GM12878 (cell line): ENCODE results near the gene CHAC1. TPM values are rescaled to one million over a fixed set of nuclear protein-coding genes. Genes with fewer than 3 reads are reported as not detected.

Experiments used
- ATAC-seq: fragments of 200-7000 bp; cut with Tn5 transposase; 3 replicates; pipeline ENCODE4 v1.9.1; 2020; ENCODE audit warnings: mild to moderate bottlenecking, moderate library complexity
- BruUV-seq: library from RNA; stranded (reverse); fragments of 400-500 nt; replicated peaks from 2 replicates; lab custom pipeline; 2021; lab: Mats Ljungman, UMichigan
- CTCF ChIA-PET: fragments of 300-600 bp; sonication (Branson Sonifier 250); formaldehyde crosslinking; extraction: SDS; loops from one replicate; lab custom pipeline; 2021; ENCODE audit warnings: inconsistent platforms; lab: Yijun Ruan, JAX
- POLR2A ChIA-PET: fragments of 350-600 bp; formaldehyde crosslinking; extraction: SDS; loops from one replicate; lab custom pipeline; 2021; ENCODE audit warnings: inconsistent platforms; lab: Charles Lee
- RAD21 ChIA-PET: fragments of 300-600 bp; sonication (Branson Sonifier 250); formaldehyde crosslinking; loops from one replicate; lab custom pipeline; 2023; ENCODE audit warnings: antibody characterized with exemption; ENCODE audit not compliant: unreplicated experiment; lab: Charles Lee
- SMC1A ChIA-PET: fragments of 300-600 bp; sonication (Branson Sonifier 250); formaldehyde crosslinking; loops from one replicate; lab custom pipeline; 2023; ENCODE audit not compliant: unreplicated experiment, uncharacterized antibody; lab: Charles Lee
- DNase-seq: peaks from one replicate; pipeline ENCODE4 v3.0.0-alpha.2; 2011; ENCODE audit warnings: low read depth, low spot score
- FAIRE-seq: peaks from 3 replicates; lab custom pipeline; 2011; peaks lifted over from hg19 to GRCh38; lab: Jason Lieb, UNC
- H2AFZ ChIP-seq: 2 replicates; pipeline ENCODE4 v1.6.0; 2011; ENCODE audit warnings: low read depth, low read length, control low read depth; ENCODE audit not compliant: control insufficient read depth
- H3K27ac ChIP-seq: 2 replicates; pipeline ENCODE4 v1.5.1; 2011; ENCODE audit warnings: control low read depth; ENCODE audit not compliant: control insufficient read depth, insufficient read depth
- H3K27me3 ChIP-seq, 2 experiments: replicated peaks in 1 of 2; 2 replicates each; pipeline versions ENCODE4 v1.6.0 to v1.6.1; 2011; ENCODE audit warnings: low read length in 1 of 2; ENCODE audit not compliant: control insufficient read depth in 2 of 2, insufficient read depth in 2 of 2
- H3K36me3 ChIP-seq, 2 experiments: 2 replicates each; pipeline ENCODE4 v1.5.1; 2011; ENCODE audit warnings: low read length in 1 of 2; ENCODE audit not compliant: control insufficient read depth in 2 of 2, insufficient read depth in 2 of 2
- H3K4me1 ChIP-seq: 2 replicates; pipeline ENCODE4 v1.6.1; 2011; ENCODE audit warnings: mild to moderate bottlenecking, low read length, moderate library complexity, mixed read lengths; ENCODE audit not compliant: control insufficient read depth, insufficient read depth
- H3K4me2 ChIP-seq: 2 replicates; pipeline ENCODE4 v1.6.0; 2011; ENCODE audit warnings: control low read depth; ENCODE audit not compliant: control insufficient read depth, insufficient read depth
- H3K4me3 ChIP-seq: fragments of 200-600 bp; sonication (generic); 2 replicates; pipeline ENCODE4 v1.5.1; 2016
- H3K79me2 ChIP-seq: 2 replicates; pipeline ENCODE4 v1.6.0; 2011; ENCODE audit warnings: low read length; ENCODE audit not compliant: control insufficient read depth, insufficient read depth
- H3K9ac ChIP-seq: 2 replicates; pipeline ENCODE4 v1.8.0; 2011; ENCODE audit warnings: low read length, control low read depth, mixed read lengths; ENCODE audit not compliant: control insufficient read depth, insufficient read depth
- H3K9me3 ChIP-seq: replicated peaks from 3 replicates; pipeline ENCODE4 v1.5.1; 2011; ENCODE audit warnings: mild to moderate bottlenecking, low read length; ENCODE audit not compliant: control insufficient read depth, insufficient read depth
- H4K20me1 ChIP-seq: 2 replicates; pipeline ENCODE4 v1.6.0; 2011; ENCODE audit not compliant: control insufficient read depth, insufficient read depth
- BACH1 ChIP-seq: fragments of 450-650 bp; IDR thresholded peaks from 2 replicates; pipeline ENCODE4 v1.6.1; 2017; ENCODE audit warnings: mild to moderate bottlenecking, borderline replicate concordance
- BHLHE40 ChIP-seq, 2 experiments: fragments of 450-650 bp in 1 of 2; IDR thresholded peaks; 2 replicates each; pipeline ENCODE4 v1.6.1; 2011 to 2017; ENCODE audit warnings: low read depth in 2 of 2, borderline replicate concordance in 1 of 2, improper control_type of control experiment in 1 of 2, low read length in 1 of 2, mild to moderate bottlenecking in 1 of 2
- EED ChIP-seq: sonication (generic); IDR thresholded peaks from 2 replicates; pipeline ENCODE4 v1.6.1; 2016; ENCODE audit warnings: antibody characterized with exemption, low read depth
- MTA2 ChIP-seq: fragments of 450-650 bp; IDR thresholded peaks from 2 replicates; pipeline ENCODE4 v1.6.1; 2016; ENCODE audit warnings: low read depth, mild to moderate bottlenecking, moderate library complexity
- MYB ChIP-seq: fragments of 150-350 bp; IDR thresholded peaks from 2 replicates; pipeline ENCODE4 v1.6.1; 2014; ENCODE audit warnings: mild to moderate bottlenecking, low read depth, low read length, borderline replicate concordance
- WGBS: methylation state at CpG from one replicate; pipeline ENCODE4 v1.1.6; 2016; ENCODE audit warnings: low lambda C conversion rate; ENCODE audit not compliant: insufficient replicate concordance, insufficient coverage; ENCODE audit errors: missing lambda C conversion rate; 5-methylcytosine and 5-hydroxymethylcytosine counted together
- in situ Hi-C: fragments of 300-500 bp; cut with MboI; formaldehyde crosslinking; loops from 9 replicates; pipeline ENCODE4 v1.14.3; 2018; ENCODE audit warnings: mixed read lengths
- intact Hi-C: fragments of 100-400 bp; cut with micrococcal nuclease; formaldehyde crosslinking; loops from one replicate; pipeline ENCODE4 v1.14.2; 2022; ENCODE audit not compliant: unreplicated experiment
- polyA plus RNA-seq, 11 experiments: library from polyadenylated mRNA; depleted of rRNA in 4 of 11; unstranded in 6 of 11; stranded (reverse) in 5 of 11; fragments of >200 nt; fragmentation: Nextera tagmentation in 4 of 11; fragmentation: Illumina TruSeq in 1 of 11; extraction: Ambion mirVana in 4 of 11; extraction: Trizol in 1 of 11; gene quantifications; 1 replicate in 1 of 11; 2 replicates in 10 of 11; pipeline versions ENCODE4 v1.2.1 to v1.2.3, GENCODE V29; 2011 to 2016; ENCODE audit warnings: inconsistent platforms in 2 of 11, missing spikeins in 2 of 11, low read depth in 1 of 11
- total RNA-seq, 4 experiments: library from RNA; depleted of rRNA in 3 of 4; stranded (reverse); fragments of >200 nt in 3 of 4; fragmentation: Illumina TruSeq in 1 of 4; extraction: Trizol in 1 of 4; gene quantifications; 2 replicates each; pipeline versions ENCODE4 v1.2.1 to v1.2.3, GENCODE V29; 2013 to 2021

Gene CHAC1
- total and polyA plus RNA-seq, 10 of the 15 experiments (the other 5 are each of a cell fraction or from before 2014, with no cell fraction given) = 0.37 to 5.9 (median 3.3) TPM

DNA sequence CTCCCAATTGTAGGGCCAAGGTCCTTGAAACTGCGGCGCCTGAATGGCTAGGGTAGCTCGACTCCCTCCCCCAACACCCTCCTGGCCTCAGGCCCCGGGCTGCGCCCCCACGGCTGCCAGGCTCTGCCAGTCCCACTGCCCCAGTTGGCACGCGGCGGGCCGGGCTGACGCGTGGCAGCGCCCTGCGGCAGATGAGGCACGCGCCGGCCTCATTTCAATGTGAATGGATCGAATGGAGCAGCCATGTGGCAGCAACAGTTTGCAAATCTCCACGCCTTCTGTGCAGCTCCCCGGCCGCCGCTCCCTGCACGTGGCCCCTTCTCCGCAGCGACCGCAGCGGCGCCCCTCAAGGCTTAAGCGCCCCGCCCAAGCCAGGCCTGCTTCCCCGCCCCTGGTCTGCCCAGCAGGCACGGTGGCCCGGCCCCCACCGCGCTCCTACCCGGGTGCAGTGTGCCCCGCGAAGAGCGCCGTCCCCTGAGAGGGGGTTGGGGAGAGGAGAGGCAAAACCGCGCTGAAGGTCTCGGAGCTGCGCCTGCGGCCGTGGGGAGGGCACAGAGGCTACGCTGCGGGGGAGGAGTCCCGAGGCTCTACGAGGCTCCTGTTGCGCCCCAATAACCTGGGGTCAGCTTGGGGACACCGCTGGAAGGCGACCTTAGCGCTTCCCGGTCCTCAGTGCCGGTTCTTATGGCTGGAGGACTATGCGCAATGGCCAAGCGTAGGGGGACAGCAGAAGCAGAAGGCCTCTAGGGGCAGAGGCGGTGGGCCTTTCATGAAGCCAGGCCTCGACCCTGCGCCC is 27.2 kb upstream of the CHAC1 start:
- CTCF ChIA-PET = interaction anchor here (1.2 kb wide), 1 partner anchor 23 kb away, joined by 3 read pairs; no protein-coding TSS in a partner anchor
- SMC1A ChIA-PET = no interaction called here
- in situ Hi-C loops (no loop called here), intact Hi-C loops (no loop called here)
- H3K4me3 ChIP-seq = 0 out of 2 replicates have a peak overlapping the region, but pooled peaks have one; percentile 32
- no peaks in the 10 kb centered on the region for H3K79me2 ChIP-seq
- H3K36me3 ChIP-seq = no peaks in the 10 kb centered on the region
- FAIRE-seq (no peak), DNase-seq (no peak), ATAC-seq (no peak)
- BruUV-seq = no TSS peak
- TF ChIP-seq BHLHE40 (IDR thresholded peaks at IDR 0.05; ENCODE audit: borderline replicate concordance in 1 of 2, low read depth in 2 of 2, low read length in 1 of 2) = peak; percentile 17 to 62; a peak in 2 of 4 replicates
- TF ChIP-seq MTA2 = no peak
- no peak for TF ChIP-seq BACH1
- TF ChIP-seq EED = 0 out of 2 replicates have a peak, but pooled peaks have one; percentile 12
- no peak for TF ChIP-seq MYB
- POLR2A ChIA-PET = interaction anchor here (0.8 kb wide), 1 partner anchor 19 kb away, joined by 3 read pairs; no protein-coding TSS in a partner anchor
- no peaks in the 10 kb centered on the region for H4K20me1 ChIP-seq
- H3K4me2 ChIP-seq = peak overlapping the region; percentile 48
- H3K27ac ChIP-seq = no peak overlapping the region
- H2AFZ ChIP-seq = no peak overlapping the region
- H3K9me3 ChIP-seq = no peaks in the 10 kb centered on the region
- 8% methylated on average over 48 of the region's 61 CpGs for WGBS
- RAD21 ChIA-PET = no interaction called here
- H3K9ac ChIP-seq = no peak overlapping the region
- peaks cover 21% of the 10 kb centered on the region for H3K4me1 ChIP-seq
- H3K27me3 ChIP-seq = peaks cover 22 to 31% of the 10 kb centered on the region in 2 experiments
